ENCODE results near the gene HIGD1A.

DNA sequence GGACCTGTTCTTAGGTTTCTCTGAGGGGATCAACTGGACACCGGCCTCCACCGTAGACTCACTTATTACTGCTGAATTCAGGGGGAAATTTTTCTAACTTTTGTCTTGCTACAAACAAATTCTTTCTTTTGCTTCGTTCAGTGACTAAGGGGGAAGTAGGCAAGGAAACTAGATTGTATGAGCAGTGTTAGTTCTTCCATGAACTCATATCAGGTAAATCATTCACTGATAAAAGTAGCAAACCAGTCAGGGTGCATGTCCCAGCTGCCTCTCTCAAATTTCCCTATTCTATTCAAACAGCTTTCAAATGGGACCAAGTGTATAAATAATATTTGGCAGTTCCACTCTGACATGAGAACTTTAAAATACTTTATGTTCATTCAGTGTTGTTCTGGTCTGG lies 23.9 kb downstream of the HIGD1A start:
- TF ChIP-seq, protein P1, sequence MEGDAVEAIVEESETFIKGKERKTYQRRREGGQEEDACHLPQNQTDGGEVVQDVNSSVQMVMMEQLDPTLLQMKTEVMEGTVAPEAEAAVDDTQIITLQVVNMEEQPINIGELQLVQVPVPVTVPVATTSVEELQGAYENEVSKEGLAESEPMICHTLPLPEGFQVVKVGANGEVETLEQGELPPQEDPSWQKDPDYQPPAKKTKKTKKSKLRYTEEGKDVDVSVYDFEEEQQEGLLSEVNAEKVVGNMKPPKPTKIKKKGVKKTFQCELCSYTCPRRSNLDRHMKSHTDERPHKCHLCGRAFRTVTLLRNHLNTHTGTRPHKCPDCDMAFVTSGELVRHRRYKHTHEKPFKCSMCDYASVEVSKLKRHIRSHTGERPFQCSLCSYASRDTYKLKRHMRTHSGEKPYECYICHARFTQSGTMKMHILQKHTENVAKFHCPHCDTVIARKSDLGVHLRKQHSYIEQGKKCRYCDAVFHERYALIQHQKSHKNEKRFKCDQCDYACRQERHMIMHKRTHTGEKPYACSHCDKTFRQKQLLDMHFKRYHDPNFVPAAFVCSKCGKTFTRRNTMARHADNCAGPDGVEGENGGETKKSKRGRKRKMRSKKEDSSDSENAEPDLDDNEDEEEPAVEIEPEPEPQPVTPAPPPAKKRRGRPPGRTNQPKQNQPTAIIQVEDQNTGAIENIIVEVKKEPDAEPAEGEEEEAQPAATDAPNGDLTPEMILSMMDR (conservative IDR thresholded peaks at IDR 0.05; ENCODE audit: low read depth, low read length) = no peak
- TF ChIP-seq EZH2phosphoT487 (IDR thresholded peaks at IDR 0.05; ENCODE audit: borderline replicate concordance, low read length) = no peak

All from PC-3 (cell line).